Stimulated activated CD8-positive, alpha-beta memory T cell treated with anti-CD3 and anti-CD28 coated beads, Interleukin-7, amount 100 ng/mL, for 48 hours (primary cell): Measurements from ENCODE around the gene UMODL1.

Experiments used
- DNase-seq, 2 donors: peaks; one replicate each; pipeline ENCODE4 v3.0.0-alpha.2; 2020; ENCODE audit warnings: low read depth in 1 of 2; ENCODE audit errors: extremely low read depth in 1 of 2

UMODL1 gene

DNA sequence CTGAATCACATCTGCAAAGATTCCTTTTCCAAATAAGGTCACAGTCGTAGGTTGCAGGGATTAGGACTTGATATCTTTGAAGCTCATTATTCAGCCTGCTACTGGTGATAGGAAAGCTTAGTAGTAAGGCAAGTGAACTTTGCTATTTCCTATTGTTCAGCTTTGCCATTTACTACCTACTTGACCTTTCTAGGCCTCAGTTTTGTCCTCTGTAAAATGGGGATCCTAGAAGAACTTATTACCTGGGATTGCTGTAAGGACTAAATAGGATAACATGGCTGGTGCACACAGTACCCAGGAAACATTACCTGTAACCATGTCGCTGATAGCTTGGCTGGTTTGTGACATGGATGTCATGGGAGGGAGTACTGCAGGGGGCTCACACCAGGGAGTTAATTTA, 24.5 kb downstream of the UMODL1 start:
- DNase-seq, result no peak

DNA sequence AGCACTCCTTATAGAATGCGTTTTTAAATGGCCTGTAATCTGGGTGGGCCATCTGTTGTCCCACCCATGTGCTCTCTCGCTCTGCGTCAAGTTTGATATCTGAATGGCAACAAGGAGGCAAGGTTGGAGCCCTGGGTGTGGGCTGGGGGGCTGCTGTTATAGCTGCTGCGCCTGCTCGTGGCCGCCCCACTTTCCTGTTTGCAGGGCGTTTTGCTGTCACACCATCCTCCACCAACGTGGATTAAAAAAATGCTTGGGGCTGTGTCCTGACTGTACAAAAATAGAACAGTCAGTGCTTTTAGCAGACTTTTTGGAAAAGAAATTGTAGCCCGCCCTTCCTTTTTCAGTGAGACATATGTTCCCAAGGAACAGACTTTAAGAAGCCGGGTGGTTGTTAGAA, 25.4 kb downstream of the UMODL1 start:
- no peak for DNase-seq

DNA sequence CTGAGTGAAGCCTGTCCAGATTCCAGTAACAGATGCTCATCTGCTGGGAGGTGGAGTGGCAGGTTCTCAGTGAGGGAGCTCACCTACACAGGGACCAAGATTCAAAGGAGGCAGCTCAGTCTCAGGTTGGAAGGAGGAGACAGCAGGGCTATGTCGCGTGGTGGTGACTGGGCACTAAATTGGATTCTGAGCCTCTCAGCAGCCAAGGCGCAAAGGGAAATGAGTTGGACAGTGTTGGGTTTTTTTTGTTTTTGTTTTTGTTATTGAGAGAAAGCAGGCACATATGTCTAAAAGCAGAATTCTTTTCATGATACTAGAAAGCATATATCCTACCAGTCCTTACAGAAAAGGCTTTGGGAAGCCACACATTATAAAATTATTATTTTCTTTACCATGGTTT, 26.2 kb downstream of the UMODL1 start:
- DNase-seq, result no peak

DNA sequence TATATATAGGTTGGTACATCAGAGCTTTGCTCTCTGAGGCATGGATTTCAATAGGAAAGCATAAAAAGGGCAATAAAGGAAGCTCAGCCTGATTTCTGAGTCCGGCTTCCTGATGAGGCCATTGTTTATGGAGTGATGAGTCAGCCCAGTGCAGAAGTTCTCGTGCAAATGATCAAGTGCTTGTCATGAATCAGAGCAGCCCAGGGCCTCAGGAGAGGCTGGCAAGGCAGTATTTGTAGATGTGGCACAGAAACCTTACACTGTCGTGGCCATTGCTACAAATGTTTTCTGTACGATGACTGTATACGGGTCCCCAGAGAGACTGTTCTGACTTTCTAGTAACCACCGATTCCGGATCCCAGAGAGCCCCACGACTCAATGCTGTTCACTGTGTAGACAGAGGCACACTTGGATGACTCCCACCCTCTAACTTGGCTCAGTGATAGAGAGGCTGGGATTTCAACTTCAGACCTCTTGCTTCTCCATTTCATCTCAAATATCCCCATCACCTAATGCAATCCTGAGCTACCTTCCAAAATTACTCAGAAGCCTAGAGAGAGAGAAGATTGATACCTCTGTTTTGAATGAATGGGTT, 26.8 kb downstream of the UMODL1 start:
- DNase-seq, result no peak

DNA sequence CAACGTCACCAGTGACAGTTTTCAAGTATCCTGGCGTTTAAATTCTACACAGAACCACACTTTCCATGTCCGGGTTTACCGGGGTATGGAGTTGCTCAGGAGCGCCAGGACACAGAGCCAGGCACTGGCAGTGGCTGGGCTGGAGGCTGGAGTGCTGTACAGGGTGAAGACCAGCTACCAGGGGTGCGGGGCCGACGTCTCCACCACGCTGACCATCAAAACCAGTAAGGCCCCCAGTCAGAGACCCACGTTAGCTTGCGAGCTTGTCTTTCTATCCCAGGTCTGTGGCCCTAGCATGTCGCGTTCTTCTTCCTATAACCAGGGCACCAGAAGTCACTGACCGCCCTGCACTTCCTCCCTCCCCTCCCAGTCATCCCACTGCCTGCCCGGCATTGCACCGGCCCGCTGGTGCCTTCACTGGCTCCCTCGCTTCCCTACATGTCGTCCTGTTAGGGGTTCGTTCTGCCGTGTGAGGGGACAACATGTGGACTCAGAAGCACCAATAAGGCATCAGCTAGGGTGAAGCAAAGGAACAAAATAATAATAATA, 27.9 kb downstream of the UMODL1 start:
- DNase-seq, result no peak

DNA sequence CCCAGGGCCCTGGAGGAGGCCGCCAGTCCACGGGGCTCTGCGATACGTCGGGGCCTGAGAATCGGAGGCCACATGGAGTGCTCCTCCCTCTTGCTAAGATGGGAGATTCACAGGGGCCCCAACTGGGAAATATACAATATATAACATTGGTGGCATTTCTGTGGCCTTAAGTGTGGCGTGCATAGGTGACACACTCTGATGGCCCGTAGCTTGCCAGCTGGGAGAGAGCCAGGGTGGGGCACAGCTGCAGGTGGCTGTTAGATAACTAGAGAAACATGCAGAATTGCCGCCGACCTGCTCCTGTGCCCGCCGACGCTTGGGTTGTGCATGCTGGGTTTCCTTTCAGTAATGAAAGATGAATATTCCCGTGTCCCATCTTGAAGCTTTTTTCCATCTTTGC, 30.1 kb downstream of the UMODL1 start:
- DNase-seq, result no peak

DNA sequence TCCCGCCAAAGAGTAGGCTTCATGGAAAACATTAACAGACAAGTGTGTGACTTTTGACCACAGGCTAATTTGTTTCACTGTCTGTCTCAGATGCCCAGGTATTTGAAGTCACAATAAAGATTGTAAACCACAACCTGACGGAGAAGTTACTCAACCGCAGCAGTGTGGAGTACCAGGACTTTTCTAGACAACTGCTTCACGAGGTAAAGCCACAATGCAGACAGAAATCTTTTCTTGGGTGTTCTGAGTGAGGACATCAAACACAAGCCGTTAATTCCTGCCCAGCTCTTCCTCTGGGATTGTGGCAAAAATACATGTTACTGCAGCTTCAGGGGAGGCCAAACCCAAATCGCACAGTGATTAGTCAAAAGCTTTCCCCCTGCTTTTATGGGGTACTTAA, 31.0 kb downstream of the UMODL1 start:
- no peak for DNase-seq

DNA sequence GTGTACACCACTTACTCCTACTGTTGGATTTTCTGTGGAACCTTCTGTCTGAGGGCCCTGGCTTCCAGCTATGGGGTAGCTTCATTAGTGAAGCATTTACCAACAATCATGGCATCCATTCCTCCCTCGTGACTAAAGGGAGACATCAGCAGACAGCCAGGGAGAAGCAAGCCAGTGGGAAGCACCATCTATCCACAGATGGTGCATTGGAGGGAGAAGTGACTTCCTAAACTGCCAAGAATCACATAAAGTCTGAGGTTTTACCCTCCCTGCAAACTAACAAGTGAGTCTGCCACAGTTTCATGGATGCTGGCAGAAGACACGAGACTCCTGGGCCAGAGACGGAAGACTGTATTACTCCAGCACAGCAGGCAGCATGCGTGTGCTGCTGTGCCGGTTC, 31.4 kb downstream of the UMODL1 start:
- DNase-seq, result no peak

DNA sequence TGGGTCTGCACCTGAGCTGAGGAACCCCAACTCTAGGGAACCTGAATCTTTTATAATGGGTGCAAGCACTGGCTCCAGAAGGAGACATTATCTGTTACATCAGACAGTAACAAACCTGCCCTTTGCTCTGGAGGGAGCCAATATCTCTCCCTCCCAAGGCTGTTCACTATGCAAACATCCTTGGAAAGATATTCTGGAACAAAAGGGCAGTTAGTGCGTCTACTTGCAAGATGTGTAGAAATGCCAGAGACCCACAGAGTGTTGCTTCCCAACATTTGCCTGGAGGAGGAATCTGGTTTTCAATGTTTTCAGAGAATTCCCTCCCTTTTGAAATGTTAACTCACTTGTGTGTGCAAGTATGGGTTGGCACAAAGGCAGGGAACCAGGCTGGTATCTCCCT, 31.9 kb downstream of the UMODL1 start:
- no peak for DNase-seq

DNA sequence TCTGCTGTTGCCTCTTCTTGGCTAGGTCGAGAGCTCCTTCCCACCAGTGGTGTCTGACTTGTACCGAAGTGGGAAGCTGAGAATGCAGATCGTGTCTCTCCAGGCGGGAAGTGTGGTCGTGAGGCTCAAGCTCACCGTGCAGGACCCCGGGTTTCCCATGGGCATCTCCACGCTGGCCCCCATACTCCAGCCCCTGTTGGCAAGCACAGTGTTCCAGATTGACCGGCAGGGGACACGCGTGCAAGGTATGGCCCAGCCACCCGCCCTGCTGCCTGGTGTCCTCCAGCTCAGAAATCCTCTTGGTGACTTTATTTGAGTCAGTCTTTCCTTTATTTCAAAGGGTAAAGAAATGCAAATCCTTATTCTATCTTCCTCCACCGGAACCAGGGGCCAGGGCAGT, 32.7 kb downstream of the UMODL1 start:
- DNase-seq, result no peak

DNA sequence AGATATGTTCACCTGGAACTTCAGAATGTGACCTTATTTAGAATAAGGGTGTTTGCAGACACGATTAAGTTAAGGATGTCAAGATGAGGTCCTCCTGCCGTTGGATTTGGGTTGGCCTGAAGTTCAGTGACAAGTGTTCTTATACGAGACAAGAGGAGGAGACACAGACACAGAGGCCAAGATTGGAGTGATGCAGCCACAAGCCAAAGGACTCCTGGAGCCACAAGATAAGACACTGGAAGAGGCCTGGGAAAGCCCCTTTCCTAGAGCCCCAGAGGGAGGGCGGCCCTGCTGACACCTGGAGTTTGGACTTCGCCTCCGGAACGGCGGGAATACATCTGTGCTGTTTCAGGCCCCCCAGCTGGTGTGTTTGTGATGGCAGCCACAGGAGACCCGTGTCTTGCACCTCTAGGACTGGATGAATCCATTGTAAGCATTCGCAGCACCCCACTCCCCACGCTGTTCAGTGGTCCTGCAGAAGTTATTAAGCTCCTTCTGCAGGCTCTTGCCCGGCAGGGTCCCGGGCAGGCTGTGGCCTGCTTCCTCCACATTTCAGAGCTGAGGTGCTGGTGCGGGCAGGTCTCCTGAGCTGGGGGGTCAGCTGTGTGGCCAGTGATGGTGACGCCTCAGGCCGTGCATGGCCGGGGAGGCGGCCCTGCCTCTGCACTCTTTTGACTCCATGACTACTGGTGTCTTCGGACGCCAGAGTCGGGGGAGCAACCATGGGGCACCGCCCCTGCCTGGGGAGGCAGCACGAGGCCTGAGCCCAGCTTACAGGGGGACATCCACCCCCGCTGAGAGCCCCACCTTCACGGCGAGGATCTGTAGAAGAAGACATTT, 34.6 kb downstream of the UMODL1 start:
- DNase-seq, result no peak

DNA sequence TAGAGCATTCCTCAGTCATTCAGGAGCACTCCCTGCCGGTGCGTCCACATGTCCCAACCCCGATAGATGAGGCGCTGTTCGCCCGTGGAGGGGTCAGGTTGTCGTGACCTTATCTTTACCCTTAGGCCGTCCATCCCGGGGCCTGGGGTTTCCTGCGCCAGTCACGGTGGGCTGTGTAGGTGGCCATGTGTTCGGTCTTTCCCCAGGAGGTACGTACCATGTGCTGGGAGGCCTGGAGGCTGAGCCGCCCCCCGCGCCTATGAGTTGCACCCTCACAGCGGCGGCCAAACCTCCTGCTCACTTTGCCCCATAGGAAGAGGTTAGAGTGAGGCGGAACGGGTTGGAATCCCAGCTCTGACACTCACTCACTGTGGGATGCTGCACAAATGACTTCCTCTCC, 35.3 kb downstream of the UMODL1 start:
- DNase-seq, result no peak

DNA sequence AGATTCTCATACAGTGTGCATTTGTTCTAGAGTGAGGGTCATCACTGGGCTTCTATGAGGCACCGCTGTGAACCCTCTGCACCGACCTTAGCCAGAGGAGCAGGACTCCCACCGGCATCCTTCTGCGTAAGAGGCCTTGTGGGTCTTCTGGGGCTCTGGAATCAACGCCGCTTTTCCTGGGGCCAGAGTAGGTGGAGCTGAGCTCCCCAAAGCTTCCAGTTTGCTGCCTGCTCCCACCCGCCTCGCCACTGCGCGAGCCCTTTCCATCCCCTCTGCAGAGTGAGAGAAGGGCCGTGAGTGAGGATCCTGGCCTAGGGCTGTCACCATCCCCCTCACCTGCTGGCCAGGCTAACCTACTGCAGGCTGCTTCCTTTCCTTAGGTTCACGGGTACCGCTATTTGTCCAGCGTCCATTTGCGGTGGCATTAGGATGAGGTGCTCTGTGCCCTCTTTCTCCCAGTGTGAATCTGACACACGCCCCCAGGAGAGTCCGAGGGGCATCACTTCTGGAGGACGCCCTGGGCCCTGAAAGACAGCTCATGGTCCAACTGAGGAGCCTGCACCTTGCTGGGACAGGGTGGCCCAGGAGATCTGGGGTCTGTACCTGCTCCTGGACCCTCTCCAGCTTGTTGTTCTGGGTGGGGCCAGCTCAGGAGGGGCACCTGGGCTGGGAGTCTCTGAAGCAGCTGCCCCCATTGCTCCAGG, 36.2 kb downstream of the UMODL1 start:
- no peak for DNase-seq

DNA sequence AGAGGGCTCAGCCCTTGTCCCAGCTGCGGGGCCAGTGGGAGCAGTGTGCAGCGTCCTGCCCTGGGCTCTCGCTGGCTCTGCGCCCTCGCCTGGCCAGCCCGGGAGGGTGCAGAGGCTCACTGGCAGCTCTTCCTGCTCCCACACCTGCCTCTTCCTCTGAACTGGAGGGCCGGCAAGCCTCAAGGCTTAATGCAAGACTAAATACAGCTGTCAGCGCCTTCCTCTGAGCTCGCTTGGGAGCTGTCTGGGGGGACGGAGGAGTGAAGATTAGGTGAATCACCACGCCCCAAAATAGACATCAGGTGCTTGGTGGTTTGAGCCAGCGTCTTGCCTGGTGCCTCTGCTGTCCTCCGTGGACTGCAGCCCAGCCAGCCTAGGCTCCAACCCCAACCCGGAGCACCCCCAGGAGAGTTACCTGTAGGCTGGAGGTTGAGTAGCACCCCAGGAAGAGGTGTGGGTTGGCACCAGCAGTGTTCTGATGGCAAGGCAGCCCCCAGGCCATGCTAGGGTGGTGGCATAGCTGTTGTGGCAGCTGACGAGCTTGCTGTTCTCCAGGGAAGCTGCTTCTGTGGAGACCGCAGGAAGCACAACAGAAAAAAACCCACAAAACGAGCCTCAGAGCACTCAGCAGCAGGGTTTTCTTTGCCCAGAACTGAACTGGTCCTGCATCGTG, 36.9 kb downstream of the UMODL1 start:
- DNase-seq, result peak; percentile 31 to 47

DNA sequence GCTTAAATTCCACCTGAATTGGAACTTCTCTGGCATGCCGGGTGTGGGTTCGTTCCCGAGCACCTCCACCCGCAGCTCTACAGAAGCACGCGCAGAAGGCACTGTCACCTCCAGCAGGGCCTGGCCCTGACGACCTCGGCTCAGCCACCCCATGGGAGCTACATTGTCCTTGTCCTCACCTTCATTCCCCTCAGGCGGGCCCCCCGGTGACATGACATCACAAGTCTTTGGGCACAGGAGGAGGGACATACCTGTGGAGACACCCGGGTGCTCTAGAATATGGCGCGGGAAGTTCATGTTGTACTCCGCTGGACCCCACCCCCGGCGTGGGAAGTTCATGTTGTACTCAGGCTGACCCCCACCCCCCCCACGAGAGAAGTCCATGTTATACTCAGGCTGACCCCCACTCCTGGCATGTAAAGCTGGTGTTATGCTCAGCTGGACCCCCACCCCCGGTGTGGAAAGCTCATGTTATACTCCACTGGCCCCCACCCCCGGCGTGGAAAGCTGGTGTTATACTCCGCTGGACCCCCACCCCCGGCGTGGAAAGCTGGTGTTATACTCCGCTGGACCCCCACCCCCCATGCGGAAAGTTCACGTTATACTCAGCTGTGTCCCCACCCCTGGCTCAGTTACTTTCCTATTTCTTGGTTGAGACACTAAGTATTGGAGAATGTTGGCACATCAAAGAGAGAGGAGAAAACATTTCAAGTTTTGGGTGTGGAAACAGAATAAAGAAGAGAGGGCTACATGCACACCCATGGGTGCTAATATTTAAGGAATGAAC, 37.6 kb downstream of the UMODL1 start:
- no peak for DNase-seq

DNA sequence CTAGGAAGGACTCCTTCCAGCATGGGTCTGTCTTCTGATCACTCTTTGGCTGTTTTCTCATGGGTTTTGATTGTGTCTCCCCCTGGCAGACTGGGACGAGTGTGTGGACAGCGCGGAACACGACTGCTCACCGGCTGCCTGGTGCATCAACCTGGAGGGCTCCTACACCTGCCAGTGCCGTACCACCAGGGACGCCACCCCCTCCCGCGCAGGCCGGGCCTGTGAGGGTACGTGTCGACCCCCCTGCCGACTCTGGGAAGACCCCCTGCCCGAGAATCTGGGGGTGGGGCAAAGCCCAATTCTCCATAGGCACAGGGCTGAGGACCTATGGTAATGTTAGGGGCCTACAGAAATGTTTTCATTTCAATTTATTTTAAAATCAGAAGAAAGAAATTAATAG, 38.4 kb downstream of the UMODL1 start:
- DNase-seq, result no peak

DNA sequence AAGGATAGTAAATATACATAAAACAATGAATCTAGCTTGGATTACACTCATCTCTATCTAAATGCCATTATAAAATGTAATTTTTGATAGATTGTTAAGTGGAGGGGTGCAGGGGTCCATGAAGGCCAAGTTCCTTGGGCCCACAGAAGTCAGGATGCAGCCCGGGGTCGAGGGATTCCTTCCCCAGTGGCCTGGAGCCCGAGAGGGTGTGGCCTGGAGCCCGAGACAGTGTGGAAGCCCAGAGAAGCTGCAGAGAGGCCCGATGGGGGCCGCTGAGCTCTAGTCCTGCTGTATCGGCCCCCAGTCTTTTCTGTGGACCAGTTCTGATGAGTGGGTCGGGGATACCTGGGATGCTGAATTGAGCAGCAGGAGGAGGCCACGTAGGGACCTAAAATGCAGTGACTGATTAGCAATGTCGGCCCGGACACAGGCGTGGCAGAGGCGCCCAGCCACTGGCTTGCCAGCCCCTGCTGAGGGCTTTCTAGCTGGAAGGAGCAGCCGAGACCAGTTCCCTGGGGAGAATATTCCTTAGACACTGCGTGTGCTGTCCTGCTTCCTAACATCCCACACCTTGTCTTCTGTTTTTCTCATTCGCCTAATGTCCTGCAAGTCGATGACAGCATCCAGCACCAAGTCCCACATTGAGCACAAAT, 38.9 kb downstream of the UMODL1 start:
- DNase-seq, result no peak

DNA sequence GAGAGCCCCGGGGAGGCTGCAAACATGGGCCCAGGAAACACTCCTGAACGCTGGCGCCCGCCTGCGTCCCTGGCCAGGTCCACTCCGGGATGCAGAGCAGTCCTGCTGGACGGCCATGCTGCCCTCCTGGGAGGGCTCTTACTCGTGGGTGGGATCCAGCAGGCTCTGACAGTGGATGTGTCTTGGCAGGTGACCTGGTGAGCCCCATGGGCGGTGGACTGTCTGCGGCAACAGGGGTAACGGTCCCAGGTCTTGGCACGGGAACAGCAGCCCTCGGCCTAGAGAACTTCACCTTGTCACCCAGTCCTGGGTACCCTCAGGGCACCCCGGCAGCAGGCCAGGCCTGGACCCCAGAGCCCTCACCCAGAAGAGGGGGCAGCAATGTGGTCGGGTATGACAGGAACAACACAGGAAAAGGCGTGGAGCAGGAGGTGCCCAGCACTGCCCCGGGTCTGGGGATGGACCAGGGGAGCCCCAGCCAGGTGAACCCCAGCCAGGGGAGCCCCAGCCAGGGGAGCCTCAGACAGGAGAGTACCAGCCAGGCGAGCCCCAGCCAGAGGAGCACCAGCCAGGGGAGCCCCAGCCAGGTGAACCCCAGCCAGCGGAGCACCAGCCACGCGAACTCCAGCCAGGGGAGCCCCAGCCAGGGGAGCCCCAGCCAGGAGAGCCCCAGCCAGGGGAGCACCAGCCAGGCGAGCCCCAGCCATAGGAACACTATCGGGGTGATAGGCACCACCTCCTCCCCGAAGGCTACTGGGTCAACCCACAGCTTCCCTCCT, 39.8 kb downstream of the UMODL1 start:
- DNase-seq, result no peak

DNA sequence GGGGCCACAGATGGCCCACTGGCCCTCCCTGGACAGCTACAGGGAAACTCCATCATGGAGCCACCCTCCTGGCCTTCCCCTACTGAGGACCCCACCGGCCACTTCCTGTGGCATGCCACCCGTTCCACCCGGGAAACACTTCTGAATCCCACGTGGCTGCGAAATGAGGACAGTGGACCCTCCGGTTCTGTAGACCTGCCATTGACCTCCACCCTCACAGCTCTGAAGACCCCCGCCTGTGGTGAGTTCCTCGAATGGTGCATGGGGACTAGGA, 40.3 kb downstream of the UMODL1 start:
- no peak for DNase-seq
